HG03064 (cell line): ENCODE data around the gene ZFP42.
"Not testable (repeated sequence)": the region's sequence is repeated elsewhere in the genome, so short reads cannot be mapped to it uniquely, and the experiment has no call there.

Experiments used
- ATAC-seq: cut with Tn5 transposase; IDR thresholded peaks from one replicate; pipeline ENCODE4 v1.9.1; 2021; ENCODE audit warnings: low read depth; ENCODE audit not compliant: unreplicated experiment

Gene ZFP42

GRCh38 chr4:187995322-187996207 is at the start of gene ZFP42:
ZFP42 (plus strand) TSS chr4:187995771; CDS start chr4:188002808, 7,037 bp downstream.
- ATAC-seq = no peak

- ATAC-seq = no peak
These were observed 34.4 kb upstream of the ZFP42 start for GRCh38 chr4:187961171-187961570.

- ATAC-seq = no peak
These were observed 33.6 kb upstream of the ZFP42 start for GRCh38 chr4:187961961-187962360.

GRCh38 chr4:187962926-187963325 is 32.6 kb upstream of the ZFP42 start:
- no peak for ATAC-seq

- no peak for ATAC-seq
These were observed 29.8 kb upstream of the ZFP42 start for GRCh38 chr4:187965726-187966125.

- ATAC-seq = no peak
These were observed 23.4 kb upstream of the ZFP42 start for GRCh38 chr4:187972135-187972534.

GRCh38 chr4:187983746-187984145 is 11.8 kb upstream of the ZFP42 start:
- ATAC-seq = no peak

- ATAC-seq = no peak
These were observed 2.6 kb upstream of the ZFP42 start for GRCh38 chr4:187992971-187993370.

GRCh38 chr4:187993827-187994226 is 1.7 kb upstream of the ZFP42 start:
- ATAC-seq = no peak

GRCh38 chr4:187996502-187997177 is 1.1 kb downstream of the ZFP42 start:
- ATAC-seq = no peak

- ATAC-seq = not testable (repeated sequence)
These were observed 2.4 kb downstream of the ZFP42 start for GRCh38 chr4:187997991-187998390.

GRCh38 chr4:187999406-187999932 is 3.9 kb downstream of the ZFP42 start:
- no peak for ATAC-seq

- ATAC-seq = no peak
These were observed 6.8 kb downstream of the ZFP42 start for GRCh38 chr4:188002323-188002722.

GRCh38 chr4:188002751-188003150 is 7.2 kb downstream of the ZFP42 start:
- no peak for ATAC-seq

- ATAC-seq = no peak
These were observed 10.0 kb downstream of the ZFP42 start for GRCh38 chr4:188005561-188005960.

- ATAC-seq = no peak
These were observed 10.8 kb downstream of the ZFP42 start for GRCh38 chr4:188006285-188006848.

GRCh38 chr4:188008377-188008776 is 12.8 kb downstream of the ZFP42 start:
- no peak for ATAC-seq

- ATAC-seq = no peak
These were observed 16.9 kb downstream of the ZFP42 start for GRCh38 chr4:188012426-188012945.

GRCh38 chr4:188015025-188015940 is 19.7 kb downstream of the ZFP42 start:
- ATAC-seq = no peak

- ATAC-seq = no peak
These were observed 21.2 kb downstream of the ZFP42 start for GRCh38 chr4:188016754-188017153.
